Activated CD8-positive, alpha-beta memory T cell treated with anti-CD3 and anti-CD28 coated beads, Interleukin-2, amount 50 U/mL, for 4 hours (primary cell): ENCODE measurements around the gene IFNL1.
"Not testable (repeated sequence)": the region's sequence is repeated elsewhere in the genome, so short reads cannot be mapped to it uniquely, and the experiment has no call there.

Experiments
- DNase-seq: peaks from one replicate; pipeline ENCODE4 v3.0.0-alpha.2; 2020

IFNL1 gene

DNA sequence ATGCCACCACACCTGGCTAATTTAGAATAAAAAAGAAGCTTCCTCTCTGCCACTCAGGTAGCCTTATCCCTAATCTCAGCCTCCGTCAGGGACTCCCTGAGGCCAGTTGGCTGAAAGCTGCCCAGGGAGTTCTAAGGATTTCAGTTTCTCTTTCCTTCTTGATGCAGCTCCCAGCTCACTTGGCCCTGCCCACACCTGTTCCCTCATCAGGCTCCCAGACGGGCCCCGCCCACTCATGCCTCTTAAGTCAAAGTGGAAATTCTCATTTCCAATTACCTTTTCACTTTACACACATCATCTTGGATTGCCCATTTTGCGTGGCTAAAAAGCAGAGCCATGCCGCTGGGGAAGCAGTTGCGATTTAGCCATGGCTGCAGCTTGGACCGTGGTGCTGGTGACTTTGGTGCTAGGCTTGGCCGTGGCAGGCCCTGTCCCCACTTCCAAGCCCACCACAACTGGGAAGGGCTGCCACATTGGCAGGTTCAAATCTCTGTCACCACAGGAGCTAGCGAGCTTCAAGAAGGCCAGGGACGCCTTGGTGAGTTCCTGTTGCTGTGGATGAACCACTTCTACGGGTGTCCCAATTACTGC, at the start of gene IFNL1:
TSS of gene IFNL1 (plus strand) at position 353 of the 591 bp plus-strand sequence. CDS start at position 368, 15 bp downstream.
- no peak for DNase-seq

DNA sequence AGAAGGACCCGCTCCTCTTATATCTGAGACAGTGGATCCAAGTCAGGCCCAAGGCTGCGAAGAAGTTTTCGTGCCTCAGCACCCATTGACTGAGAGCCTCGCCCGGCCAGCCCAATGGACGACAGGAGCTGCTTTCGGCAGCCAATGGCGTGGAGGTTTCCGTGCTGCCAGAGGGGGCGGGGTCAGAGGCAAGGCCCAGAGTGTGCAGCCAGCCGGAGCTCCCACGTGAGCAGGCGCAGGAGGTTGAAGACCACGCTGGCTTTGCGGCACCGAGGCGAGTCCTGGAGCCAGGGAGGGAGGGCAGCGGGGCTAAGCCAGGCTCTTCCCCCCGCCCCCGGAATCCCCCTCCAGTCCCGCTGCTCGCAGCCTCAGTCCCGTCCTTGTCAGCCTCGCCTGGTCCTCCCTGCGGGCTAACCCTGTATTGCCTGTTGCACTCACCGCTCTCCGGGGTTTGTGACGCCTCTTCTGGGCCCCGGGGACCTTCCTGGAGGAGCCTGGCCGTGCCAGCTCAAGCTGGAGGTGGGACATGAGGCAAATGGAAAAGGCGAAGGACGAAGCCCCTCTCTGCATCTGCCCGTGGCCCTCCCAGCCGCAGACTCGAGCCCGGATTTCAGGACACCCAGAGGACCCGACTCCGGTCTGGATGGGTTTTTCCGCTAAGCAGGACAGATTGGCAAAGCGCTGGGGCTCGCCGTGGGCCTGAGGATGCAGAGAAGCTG, 49.1 kb upstream of the IFNL1 start:
- peak; percentile 32 for DNase-seq

DNA sequence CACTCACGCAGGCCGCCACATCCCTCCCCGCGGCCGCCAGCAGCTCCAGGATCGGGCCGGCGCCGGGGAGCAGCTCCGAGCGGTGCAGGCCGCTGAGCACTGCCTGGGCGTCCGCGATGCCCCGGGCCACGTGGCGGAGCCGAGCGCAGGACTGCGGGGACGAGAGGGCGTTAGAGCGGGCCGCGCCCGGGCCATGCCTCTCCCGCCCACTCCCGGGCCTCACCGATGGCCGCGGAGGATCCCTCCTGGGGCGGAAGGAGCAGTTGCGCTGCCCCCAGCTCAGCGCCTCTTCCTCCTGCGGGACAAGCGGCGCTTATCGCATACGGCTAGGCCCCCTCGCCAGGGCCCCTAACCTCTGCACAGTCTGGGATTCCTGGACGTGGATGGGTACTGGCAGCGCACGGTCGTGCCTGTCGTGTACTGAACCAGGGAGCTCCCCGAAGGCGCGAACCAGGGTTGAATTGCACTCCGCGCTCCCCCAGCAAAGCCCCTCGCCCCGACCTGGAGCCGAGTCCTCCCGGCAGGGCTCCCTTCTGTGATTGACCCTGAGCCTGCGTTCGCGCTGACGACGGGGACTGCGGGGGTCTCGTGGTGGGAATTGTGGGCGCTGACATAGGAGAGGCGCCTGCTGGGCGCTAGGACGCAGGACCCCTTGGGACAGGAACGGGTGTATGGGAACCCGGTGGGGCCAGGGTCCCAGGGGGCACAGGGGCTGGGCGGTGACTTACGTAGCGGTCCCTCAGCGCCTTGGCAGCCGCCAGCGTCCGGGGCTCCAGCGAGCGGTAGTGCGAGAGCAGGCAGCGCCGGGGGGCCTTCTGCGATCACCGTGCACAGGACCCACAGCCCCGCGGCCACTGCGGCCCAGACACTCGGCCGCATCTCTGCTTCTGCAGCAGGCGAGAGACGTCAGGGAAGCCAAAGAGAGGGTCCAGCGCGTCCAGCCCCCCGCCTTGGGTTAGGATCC, 48.2 kb upstream of the IFNL1 start:
- no peak for DNase-seq

DNA sequence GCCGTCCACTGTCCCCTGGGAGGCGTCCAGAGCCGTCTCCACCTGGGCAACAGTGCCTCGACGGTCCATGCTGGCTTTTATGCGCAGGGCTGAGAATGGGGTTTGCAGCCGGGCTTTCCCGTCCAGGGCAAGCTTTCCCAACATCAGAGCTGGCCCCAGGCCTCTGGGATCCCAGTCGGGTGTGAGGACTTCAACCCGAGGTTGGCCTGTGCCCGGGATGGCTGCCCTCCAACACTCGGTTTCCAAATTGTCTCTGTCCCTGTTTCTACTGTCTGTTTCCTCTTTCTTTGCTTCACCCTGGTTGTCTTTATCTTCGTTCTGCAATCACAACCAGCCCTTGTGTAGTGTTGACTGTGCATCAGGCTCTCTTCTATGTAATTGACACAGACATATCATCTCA, 47.4 kb upstream of the IFNL1 start, which contains the start of gene IFNL4:
TSS of gene IFNL4 (minus strand) at position 51 of the 400 bp plus-strand sequence.
- no peak for DNase-seq

DNA sequence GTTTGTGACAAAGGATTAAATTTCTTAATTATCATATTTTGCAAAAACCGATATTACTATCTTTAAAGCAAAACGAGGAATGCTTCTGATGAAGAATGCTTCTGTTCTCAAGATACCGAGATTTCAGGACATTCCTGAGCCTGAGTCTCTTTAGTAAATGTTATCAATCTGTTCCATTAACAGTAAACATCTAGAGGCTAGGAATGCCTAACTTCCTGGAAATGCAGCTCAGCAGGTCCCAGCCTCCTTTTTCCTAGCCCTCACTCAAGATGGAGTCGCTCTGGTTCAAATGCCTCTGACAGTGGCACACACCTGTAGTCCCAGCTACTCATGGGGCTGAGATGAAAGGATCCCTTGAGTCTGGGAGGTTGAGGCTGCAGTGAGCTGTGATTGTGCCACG, 45.1 kb upstream of the IFNL1 start:
- DNase-seq = no peak

DNA sequence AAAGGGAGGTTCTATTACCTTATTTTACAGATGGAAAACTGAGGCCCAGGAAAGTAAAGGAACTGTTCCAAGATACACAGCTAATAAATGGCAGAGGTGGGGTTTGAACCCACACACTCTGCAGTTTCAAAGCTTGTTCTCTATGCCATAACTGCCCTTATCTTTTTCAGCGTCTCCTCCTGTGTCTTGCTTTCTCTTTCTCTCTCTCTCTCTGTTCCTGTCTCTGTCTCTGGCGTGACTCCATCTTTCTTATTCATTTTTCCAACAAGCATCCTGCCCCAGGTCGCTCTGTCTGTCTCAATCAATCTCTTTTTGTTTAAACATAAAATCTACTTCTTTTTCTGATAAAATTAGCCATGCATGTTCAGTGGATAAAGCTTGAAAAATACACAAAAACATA, 44.4 kb upstream of the IFNL1 start:
- DNase-seq = no peak

DNA sequence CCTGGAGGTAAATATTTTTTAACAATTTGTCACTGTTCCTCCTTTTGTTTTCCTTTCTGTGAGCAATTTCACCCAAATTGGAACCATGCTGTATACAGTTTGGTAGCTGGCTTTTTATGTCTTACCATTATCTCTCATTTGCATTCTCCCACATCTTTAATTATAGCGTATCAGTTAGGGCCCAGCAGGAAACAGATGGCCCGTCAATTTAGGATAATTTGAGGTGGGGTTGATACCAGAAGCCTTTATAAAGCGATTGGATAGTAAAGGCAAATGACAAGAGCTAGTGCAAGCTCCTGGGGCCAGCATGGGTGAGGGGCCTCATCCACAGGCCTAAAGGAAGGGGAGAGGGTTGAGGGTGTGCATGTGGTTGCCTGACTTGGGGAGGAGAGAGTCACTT, 43.7 kb upstream of the IFNL1 start:
- no peak for DNase-seq

DNA sequence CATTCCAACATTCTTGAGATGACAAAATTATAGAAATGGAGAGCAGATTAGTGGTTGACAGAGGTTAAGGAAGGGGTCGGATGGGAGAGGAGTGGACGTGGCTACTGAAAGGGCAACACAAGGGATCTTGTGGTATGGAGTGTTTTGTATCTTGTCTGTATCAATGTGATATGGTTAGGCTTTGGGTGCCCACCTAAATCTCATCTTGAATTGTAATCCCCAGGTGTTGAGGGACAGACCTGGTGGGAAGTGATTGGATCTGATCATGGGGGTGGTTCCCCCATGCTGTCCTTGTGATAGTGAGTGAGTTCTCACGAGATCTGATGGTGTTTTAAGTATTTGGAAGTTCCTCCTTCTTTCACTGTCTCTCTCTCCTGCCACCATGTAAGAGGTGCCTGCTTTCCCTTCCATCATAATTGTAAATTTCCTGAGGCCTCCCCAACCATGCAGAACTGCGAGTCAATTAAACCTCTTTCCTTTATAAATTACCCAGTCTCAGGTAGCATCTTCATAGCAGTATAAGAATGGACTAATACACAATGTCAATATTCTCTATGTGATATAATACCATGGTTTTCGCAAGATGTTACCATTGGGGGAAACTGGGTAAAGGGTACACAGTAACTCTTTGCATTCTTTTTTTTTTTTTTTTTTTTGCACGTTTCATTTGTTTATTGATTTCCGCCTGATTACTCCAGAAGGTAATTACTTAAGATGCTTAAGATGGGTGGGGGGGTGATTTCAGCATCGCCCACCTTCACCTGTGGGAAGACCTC, 42.6 kb upstream of the IFNL1 start:
- no peak for DNase-seq

DNA sequence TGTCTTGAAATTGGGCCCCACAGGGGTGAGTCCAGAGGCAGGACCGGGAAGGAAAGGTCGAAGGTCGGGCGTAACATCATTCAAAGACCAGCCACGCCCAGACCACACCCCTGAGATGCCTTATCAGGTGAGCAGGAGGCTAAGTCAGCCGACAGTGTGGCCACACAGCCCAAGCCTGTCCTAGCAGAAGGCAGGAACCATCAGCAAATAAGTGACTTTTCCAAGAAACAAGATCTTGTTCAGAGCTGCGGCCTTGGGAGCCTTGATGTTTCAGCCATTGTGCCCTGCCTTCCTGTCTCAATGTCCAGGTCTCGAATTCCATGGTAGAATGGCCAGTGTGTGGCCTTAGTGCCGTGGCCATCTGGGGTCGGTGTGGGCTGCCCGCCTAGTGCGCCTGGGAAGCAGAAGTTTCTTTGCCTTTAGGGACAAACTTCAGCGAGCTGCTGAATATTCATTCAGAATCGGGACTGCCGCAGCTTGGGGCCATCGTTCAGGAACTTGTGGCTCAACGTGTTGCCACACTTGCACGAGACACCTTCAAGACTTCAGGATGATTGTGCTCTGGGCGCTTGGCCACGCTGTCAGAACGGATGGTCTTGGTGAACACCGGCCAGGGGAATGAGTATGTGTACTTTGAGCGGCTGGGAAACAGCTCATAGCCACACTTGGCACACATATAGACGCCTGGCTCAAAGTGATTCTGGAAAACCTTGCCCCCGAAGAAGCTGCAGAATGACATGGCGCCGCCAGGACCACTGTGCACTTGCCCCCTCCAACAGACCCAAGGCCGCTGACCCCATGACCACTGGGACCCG, 41.5 kb upstream of the IFNL1 start:
- DNase-seq = no peak

DNA sequence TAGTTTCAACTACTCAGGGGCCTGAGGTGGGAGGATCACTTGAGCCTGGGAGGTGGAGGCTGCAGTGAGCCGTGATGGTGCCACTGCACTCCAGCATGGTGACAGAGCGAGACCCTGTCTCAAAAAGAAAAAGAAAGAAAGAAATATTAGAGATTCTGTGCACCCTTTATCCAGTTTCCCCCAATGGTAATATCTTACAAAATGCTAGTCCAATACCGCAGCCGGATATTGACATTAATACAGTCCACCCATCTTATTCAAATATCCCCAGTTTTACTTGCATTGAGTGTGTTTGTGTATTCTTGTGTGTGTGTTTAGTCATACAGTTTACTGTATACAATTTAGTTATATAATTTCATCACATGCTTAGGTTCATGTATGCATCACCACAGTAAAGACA, 39.0 kb upstream of the IFNL1 start:
- no peak for DNase-seq

DNA sequence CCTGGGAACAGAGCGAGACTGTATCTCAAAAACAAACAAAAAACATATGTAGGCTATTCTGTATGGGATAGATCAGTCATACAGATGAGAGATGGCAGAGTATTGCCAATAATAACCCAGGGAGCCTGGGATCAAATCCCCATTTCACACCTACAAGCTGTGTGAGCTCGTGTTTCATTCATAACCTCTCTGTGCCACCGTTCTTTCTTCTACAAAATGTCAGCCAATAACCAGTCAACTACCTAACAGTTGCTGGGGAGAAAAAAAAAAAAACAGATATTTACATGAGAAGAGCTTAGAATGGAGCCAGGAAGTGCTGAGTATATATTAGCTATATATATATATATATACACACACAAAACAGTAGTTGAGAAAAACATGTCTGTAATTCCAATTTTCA, 34.5 kb upstream of the IFNL1 start:
- DNase-seq = no peak

DNA sequence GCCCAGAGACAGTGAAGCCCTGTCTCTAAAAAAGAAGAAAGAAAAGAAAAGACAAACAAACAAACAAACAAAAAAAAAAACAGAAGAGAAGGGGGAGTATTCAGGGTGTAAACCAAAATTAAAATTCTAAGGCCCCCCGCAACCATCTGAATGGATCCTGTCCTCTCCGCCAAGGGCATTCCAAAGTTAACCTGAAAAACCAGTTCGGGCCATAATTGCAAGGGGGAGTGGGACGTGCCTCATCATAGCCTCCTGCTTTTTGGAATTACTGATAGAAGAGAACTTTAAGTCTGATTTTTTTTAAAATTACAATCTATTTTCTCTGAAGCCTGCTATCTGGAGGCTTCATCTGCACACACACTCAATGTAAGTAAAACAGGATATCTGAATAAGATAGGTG, 33.7 kb upstream of the IFNL1 start:
- no peak for DNase-seq

DNA sequence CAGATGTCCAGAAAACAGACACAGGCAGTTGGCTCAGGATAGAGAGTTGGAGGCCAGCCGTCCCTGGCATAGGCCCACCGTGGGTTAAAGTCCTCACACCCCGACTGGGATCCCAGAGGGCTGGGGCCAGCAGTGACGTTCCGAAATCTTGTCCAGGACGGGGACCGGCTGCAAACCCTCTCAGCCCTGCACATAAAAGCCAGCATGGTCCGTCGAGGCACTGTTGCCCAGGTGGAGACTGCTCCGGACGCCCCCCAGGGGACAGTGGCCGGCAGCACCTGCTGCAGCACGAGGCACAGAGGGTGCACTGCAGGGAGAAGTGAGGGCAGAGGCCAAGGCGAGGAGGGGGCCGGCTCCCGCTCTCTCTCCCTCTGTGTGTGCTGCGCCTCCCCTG, 32.3 kb upstream of the IFNL1 start:
- no peak for DNase-seq

DNA sequence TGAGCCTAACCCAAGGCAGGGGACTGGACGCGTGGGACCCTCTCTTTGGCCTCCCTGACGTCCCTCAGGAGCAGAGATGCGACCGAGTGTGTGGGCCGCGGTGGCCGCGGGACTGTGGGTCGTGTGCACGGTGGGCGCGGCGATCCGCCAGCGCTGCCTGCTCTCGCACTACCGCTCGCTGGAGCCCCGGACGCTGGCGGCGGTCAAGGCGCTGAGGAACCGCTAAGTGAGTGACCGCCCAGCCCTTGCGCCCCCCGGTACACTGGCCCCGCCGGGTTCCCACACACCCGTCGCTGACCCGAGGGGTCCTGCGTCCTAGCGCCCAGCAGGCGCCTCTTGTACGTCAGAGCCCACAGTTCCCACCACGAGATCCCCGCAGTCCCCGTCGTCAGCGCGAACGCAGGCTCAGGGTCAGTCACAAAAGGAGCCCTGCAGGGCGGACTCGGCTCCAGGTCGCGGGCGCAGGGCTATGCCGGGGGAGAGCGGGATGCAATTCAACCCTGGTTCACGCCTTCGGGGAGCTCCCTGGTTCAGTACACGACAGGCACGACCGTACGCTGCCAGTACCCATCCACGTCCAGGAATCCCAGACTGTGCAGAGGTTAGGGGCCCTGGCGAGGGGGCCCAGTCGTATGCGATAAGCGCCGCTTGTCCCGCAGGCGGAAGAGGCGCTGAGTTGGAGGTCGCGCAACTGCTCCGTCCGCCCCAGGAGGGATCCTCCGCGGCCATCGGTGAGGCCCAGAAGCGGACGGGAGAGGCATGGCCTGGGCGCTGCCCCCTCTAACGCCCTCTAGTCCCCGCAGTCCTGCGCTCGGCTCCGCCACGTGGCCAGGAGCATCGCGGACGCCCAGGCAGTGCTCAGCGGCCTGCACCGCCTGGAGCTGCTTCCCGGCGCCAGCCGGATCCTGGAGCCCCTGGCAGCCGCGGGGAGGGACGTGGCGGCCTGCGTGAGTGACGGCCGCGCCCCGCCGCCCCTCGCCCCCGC, 31.6 kb upstream of the IFNL1 start:
- DNase-seq = no peak

DNA sequence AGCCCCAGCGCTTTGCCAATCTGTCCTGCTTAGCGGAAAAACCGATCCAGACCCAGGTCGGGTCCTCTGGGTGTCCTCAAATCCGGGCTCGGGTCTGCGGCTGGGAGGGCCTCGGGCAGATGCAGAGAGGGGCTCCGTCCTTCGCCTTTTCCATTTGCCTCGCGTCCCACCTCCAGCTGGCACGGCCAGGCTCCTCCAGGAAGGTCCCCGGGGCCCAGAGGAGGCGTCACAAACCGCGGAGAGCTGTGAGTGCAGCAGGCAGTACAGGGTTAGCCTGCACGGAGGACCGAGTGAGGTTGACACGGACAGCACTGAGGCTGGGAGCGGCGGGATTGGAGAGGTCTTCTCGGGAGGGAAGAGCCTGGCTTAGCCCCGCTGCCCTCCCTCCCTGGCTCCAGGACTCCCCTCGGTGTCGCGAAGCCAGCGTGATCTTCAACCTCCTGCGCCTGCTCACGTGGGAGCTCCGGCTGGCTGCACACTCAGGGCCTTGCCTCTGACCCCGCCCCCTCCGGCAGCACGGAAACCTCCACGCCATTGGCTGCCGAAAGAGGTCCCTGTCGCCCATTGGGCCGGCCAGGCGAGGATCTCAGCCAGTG, 30.8 kb upstream of the IFNL1 start:
- DNase-seq = no peak

DNA sequence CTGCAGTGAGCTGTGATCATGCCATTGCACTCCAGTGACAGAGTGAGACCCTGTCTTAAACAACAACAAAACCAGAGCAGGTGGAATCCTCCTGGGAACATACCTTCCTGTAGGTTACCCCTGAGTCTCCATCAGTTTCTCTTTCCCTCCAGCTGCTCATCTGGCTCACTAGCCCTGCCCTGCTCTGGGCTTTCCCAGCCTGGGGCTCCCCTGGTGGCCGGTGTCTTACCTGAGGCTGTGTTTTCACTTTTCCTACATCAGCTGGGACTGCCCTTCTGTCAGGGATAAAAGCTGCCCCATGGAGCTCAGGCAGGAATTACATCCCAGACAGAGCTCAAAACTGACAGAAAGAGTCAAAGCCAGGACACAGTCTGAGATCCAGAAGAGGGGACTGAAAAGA, 28.1 kb upstream of the IFNL1 start, which contains the start of gene IFNL2:
TSS of gene IFNL2 (plus strand) at position 312 of the 400 bp plus-strand sequence. CDS start 173 bp downstream, outside the sequence.
- not testable (repeated sequence) for DNase-seq

DNA sequence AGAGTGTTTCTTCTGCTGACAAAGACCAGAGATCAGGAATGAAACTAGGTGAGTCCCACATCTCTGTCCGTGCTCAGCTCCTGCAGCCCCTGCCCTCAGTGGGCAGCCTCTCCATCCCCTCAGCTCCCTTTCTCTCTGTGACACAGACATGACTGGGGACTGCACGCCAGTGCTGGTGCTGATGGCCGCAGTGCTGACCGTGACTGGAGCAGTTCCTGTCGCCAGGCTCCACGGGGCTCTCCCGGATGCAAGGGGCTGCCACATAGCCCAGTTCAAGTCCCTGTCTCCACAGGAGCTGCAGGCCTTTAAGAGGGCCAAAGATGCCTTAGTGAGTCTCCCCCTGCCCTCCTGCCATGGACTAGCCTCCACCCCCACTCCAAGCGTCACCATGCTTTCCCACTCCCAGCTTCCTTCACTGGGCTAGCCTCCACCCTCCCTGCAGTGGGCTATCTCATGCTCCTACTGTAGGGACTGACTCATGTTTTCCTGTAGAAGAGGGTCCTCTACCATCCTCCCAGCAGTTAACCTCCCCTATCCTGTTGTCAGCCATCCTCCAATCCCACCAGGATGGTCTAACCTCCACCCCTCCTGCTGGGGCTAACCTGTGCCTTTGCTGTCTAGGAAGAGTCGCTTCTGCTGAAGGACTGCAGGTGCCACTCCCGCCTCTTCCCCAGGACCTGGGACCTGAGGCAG, 27.5 kb upstream of the IFNL1 start:
- DNase-seq = not testable (repeated sequence)

DNA sequence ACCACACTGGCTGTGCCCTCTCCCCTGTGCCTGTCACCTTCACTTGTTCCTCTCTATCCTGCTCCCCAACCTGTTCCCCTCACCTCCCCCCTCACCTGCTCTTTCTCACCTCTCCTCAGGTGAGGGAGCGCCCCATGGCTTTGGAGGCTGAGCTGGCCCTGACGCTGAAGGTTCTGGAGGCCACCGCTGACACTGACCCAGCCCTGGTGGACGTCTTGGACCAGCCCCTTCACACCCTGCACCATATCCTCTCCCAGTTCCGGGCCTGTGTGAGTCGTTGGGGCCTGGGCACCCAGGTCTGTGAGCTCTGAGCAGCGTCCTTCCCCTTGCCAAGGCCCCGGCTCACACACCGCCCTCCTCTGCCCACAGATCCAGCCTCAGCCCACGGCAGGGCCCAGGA, 26.8 kb upstream of the IFNL1 start:
- DNase-seq = not testable (repeated sequence)
